WTC11 (cell line): ENCODE results near the gene SHISA7.

ENCODE experiments used
- ARID4B ChIP-seq: sonication (generic); formaldehyde crosslinking; IDR thresholded peaks from 2 replicates; pipeline ENCODE4 v1.8.0; 2023; ENCODE audit warnings: missing genetic modification reagents, mild to moderate bottlenecking, borderline replicate concordance
- CBFB ChIP-seq: sonication (generic); formaldehyde crosslinking; IDR thresholded peaks from 2 replicates; pipeline ENCODE4 v1.8.1; 2022; ENCODE audit warnings: mild to moderate bottlenecking, low read depth, missing genetic modification reagents
- CREM ChIP-seq: sonication (generic); formaldehyde crosslinking; IDR thresholded peaks from 2 replicates; pipeline ENCODE4 v1.8.1; 2022; ENCODE audit warnings: mild to moderate bottlenecking, missing genetic modification reagents, moderate library complexity
- CTCF ChIP-seq: fragments of 200-600 bp; IDR thresholded peaks from 2 replicates; pipeline ENCODE4 v1.8.0; 2022; ENCODE audit warnings: antibody characterized with exemption
- E2F1 ChIP-seq: sonication (generic); formaldehyde crosslinking; IDR thresholded peaks from 2 replicates; pipeline ENCODE4 v1.8.0; 2022; ENCODE audit warnings: mild to moderate bottlenecking, missing genetic modification reagents
- E2F4 ChIP-seq: sonication (generic); formaldehyde crosslinking; IDR thresholded peaks from 2 replicates; pipeline ENCODE4 v1.8.1; 2022; ENCODE audit warnings: low read depth, mild to moderate bottlenecking, moderate library complexity, missing genetic modification reagents, borderline replicate concordance
- GABPB1 ChIP-seq: sonication (generic); formaldehyde crosslinking; IDR thresholded peaks from 2 replicates; pipeline ENCODE4 v1.8.1; 2023; ENCODE audit warnings: mild to moderate bottlenecking, missing genetic modification reagents
- JUN ChIP-seq: sonication (generic); formaldehyde crosslinking; IDR thresholded peaks from 2 replicates; pipeline ENCODE4 v1.8.0; 2023; ENCODE audit warnings: mild to moderate bottlenecking, missing genetic modification reagents
- MAX ChIP-seq: sonication (generic); formaldehyde crosslinking; IDR thresholded peaks from 2 replicates; pipeline ENCODE4 v1.8.0; 2022; ENCODE audit warnings: mild to moderate bottlenecking, missing genetic modification reagents
- RELA ChIP-seq: sonication (generic); formaldehyde crosslinking; IDR thresholded peaks from 2 replicates; pipeline ENCODE4 v1.8.1; 2022; ENCODE audit warnings: missing genetic modification reagents, mild to moderate bottlenecking, borderline replicate concordance
- TEAD1 ChIP-seq: sonication (generic); formaldehyde crosslinking; IDR thresholded peaks from 2 replicates; pipeline ENCODE4 v1.8.0; 2022; ENCODE audit warnings: mild to moderate bottlenecking, missing genetic modification reagents
- USF2 ChIP-seq: sonication (generic); formaldehyde crosslinking; IDR thresholded peaks from 2 replicates; pipeline ENCODE4 v1.8.1; 2023; ENCODE audit warnings: mild to moderate bottlenecking, missing genetic modification reagents, moderate library complexity
- ZNF232 ChIP-seq: sonication (generic); formaldehyde crosslinking; IDR thresholded peaks from 2 replicates; pipeline ENCODE4 v1.8.0; 2022; ENCODE audit warnings: mild to moderate bottlenecking, missing genetic modification reagents
- ZNF263 ChIP-seq: sonication (generic); formaldehyde crosslinking; IDR thresholded peaks from 2 replicates; pipeline ENCODE4 v1.8.1; 2022; ENCODE audit warnings: low read depth, mild to moderate bottlenecking, moderate library complexity, missing genetic modification reagents

- TF ChIP-seq E2F4 (CRISPR knock-in tag) (no peak), GABPB1 (CRISPR knock-in tag) (no peak), RELA (no peak), CTCF (no peak), ZNF232 (CRISPR knock-in tag) (no peak), CBFB (CRISPR knock-in tag) (no peak), ARID4B (no peak), CREM (CRISPR knock-in tag) (no peak), USF2 (CRISPR knock-in tag) (no peak), E2F1 (CRISPR knock-in tag) (no peak), ZNF263 (no peak), MAX (CRISPR knock-in tag) (no peak), TEAD1 (CRISPR knock-in tag) (no peak), JUN (CRISPR knock-in tag) (no peak)
Observed at GRCh38 chr19:55379174-55379573, 63.9 kb downstream of the SHISA7 start.
